ENCODE results near the gene TRPV2. TPM values are rescaled to one million over a fixed set of nuclear protein-coding genes. Genes with fewer than 3 reads are reported as not detected.

The TRPV2 gene
- total and polyA plus RNA-seq, 9 of the 15 experiments (the other 6 are each of a cell fraction or from before 2014, with no cell fraction given), result 10.0 to 97.5 (median 30.3) TPM

- TF ChIP-seq FOXP1 (CRISPR knock-in tag; IDR thresholded peaks at IDR 0.05) (no peak), NFIX (CRISPR knock-in tag; IDR thresholded peaks at IDR 0.05; ENCODE audit: low read depth) (no peak), ELF4 (CRISPR knock-in tag; IDR thresholded peaks at IDR 0.05) (peak; percentile 67; the same call in 1 of the 2 replicates), GATA2 (CRISPR knock-in tag; IDR thresholded peaks at IDR 0.05) (no peak), HMG20A (CRISPR knock-in tag; conservative IDR thresholded peaks at IDR 0.05) (no peak), RBFOX2 (IDR thresholded peaks at IDR 0.05; ENCODE audit: low read depth, low read length) (peak; percentile 97), XRCC3 (IDR thresholded peaks at IDR 0.05) (no peak), CHD4 (IDR thresholded peaks at IDR 0.05; ENCODE audit: insufficient read depth, insufficient replicate concordance, low read depth, low read length, poor library complexity, severe bottlenecking) (no peak), DEAF1 (CRISPR knock-in tag; IDR thresholded peaks at IDR 0.05) (peak; percentile 19; the same call in 1 of the 2 replicates), ARHGAP35 (IDR thresholded peaks at IDR 0.05; ENCODE audit: partially characterized antibody) (no peak), ZKSCAN3 (CRISPR knock-in tag; IDR thresholded peaks at IDR 0.05) (no peak), ETV5 (CRISPR knock-in tag; IDR thresholded peaks at IDR 0.05; ENCODE audit: low read depth) (0 out of 2 replicates have a peak, but pooled peaks have one; percentile 47)
- TF ChIP-seq, protein P1, sequence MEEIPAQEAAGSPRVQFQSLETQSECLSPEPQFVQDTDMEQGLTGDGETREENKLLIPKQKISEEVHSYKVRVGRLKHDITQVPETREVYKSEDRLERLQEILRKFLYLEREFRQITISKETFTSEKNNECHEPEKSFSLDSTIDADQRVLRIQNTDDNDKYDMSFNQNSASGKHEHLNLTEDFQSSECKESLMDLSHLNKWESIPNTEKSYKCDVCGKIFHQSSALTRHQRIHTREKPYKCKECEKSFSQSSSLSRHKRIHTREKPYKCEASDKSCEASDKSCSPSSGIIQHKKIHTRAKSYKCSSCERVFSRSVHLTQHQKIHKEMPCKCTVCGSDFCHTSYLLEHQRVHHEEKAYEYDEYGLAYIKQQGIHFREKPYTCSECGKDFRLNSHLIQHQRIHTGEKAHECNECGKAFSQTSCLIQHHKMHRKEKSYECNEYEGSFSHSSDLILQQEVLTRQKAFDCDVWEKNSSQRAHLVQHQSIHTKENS (CRISPR knock-in tag; IDR thresholded peaks at IDR 0.05), result no peak
- TF ChIP-seq, protein P2, sequence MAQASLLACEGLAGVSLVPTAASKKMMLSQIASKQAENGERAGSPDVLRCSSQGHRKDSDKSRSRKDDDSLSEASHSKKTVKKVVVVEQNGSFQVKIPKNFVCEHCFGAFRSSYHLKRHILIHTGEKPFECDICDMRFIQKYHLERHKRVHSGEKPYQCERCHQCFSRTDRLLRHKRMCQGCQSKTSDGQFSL (CRISPR knock-in tag; IDR thresholded peaks at IDR 0.05), result no peak; the same call in 1 of the 2 replicates
- TF ChIP-seq, protein P2 (tag; IDR thresholded peaks at IDR 0.05), result 0 out of 4 replicates have a peak, but pooled peaks of 1 of the 2 experiments have one; percentile 64
- TF ChIP-seq, protein P3, sequence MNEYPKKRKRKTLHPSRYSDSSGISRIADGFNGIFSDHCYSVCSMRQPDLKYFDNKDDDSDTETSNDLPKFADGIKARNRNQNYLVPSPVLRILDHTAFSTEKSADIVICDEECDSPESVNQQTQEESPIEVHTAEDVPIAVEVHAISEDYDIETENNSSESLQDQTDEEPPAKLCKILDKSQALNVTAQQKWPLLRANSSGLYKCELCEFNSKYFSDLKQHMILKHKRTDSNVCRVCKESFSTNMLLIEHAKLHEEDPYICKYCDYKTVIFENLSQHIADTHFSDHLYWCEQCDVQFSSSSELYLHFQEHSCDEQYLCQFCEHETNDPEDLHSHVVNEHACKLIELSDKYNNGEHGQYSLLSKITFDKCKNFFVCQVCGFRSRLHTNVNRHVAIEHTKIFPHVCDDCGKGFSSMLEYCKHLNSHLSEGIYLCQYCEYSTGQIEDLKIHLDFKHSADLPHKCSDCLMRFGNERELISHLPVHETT (CRISPR knock-in tag; conservative IDR thresholded peaks at IDR 0.05 in 1 of 2, IDR thresholded peaks at IDR 0.05 in 1 of 2), result no peak
- TF ChIP-seq, protein P4, sequence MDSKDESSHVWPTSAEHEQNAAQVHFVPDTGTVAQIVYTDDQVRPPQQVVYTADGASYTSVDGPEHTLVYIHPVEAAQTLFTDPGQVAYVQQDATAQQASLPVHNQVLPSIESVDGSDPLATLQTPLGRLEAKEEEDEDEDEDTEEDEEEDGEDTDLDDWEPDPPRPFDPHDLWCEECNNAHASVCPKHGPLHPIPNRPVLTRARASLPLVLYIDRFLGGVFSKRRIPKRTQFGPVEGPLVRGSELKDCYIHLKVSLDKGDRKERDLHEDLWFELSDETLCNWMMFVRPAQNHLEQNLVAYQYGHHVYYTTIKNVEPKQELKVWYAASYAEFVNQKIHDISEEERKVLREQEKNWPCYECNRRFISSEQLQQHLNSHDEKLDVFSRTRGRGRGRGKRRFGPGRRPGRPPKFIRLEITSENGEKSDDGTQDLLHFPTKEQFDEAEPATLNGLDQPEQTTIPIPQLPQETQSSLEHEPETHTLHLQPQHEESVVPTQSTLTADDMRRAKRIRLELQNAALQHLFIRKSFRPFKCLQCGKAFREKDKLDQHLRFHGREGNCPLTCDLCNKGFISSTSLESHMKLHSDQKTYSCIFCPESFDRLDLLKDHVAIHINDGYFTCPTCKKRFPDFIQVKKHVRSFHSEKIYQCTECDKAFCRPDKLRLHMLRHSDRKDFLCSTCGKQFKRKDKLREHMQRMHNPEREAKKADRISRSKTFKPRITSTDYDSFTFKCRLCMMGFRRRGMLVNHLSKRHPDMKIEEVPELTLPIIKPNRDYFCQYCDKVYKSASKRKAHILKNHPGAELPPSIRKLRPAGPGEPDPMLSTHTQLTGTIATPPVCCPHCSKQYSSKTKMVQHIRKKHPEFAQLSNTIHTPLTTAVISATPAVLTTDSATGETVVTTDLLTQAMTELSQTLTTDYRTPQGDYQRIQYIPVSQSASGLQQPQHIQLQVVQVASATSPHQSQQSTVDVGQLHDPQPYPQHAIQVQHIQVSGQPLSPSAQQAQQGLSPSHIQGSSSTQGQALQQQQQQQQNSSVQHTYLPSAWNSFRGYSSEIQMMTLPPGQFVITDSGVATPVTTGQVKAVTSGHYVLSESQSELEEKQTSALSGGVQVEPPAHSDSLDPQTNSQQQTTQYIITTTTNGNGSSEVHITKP (IDR thresholded peaks at IDR 0.05; ENCODE audit: partially characterized antibody), result peak; percentile 27
These were observed 34.5 kb upstream of the TRPV2 start, which contains the start of gene UBB (continued) for GRCh38 chr17:16380640-16381495.
